GM13976 (cell line): ENCODE measurements around the gene ASB2.

Experiments
- DNase-seq: peaks from one replicate; pipeline ENCODE4 v3.0.0; 2012; ENCODE audit warnings: low spot score
- in situ Hi-C: fragments of 300-500 bp; cut with MboI; formaldehyde crosslinking; loops from one replicate; pipeline ENCODE4 v1.12.0; 2022; ENCODE audit warnings: low sequenced_read_pairs, mixed read lengths, inconsistent platforms; ENCODE audit not compliant: unreplicated experiment
- TF ChIP-seq, protein P1 (sequence below): IDR thresholded peaks from 2 replicates; pipeline ENCODE4 v1.5.1; 2012; ENCODE audit warnings: borderline replicate concordance, mild to moderate bottlenecking; ENCODE audit not compliant: insufficient read depth; ENCODE audit errors: extremely low read depth, missing control alignments, control extremely low read depth

ASB2 gene

GRCh38 chr14:94003397-94003796 is 27.0 kb upstream of the ASB2 start:
- TF ChIP-seq, protein P1, sequence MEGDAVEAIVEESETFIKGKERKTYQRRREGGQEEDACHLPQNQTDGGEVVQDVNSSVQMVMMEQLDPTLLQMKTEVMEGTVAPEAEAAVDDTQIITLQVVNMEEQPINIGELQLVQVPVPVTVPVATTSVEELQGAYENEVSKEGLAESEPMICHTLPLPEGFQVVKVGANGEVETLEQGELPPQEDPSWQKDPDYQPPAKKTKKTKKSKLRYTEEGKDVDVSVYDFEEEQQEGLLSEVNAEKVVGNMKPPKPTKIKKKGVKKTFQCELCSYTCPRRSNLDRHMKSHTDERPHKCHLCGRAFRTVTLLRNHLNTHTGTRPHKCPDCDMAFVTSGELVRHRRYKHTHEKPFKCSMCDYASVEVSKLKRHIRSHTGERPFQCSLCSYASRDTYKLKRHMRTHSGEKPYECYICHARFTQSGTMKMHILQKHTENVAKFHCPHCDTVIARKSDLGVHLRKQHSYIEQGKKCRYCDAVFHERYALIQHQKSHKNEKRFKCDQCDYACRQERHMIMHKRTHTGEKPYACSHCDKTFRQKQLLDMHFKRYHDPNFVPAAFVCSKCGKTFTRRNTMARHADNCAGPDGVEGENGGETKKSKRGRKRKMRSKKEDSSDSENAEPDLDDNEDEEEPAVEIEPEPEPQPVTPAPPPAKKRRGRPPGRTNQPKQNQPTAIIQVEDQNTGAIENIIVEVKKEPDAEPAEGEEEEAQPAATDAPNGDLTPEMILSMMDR, result no peak
- DNase-seq, result no peak
- in situ Hi-C loops, result no loop called here

GRCh38 chr14:94001501-94002396 is 25.4 kb upstream of the ASB2 start:
- in situ Hi-C loops, result no loop called here
- TF ChIP-seq, protein P1, result peak; percentile 96

GRCh38 chr14:94001016-94001415 is 24.6 kb upstream of the ASB2 start:
- TF ChIP-seq, protein P1, result no peak
- in situ Hi-C loops, result no loop called here

More at GRCh38 chr14:94001501-94002396, 25.4 kb upstream of the ASB2 start:
- peak; percentile 83 for DNase-seq

DNA sequence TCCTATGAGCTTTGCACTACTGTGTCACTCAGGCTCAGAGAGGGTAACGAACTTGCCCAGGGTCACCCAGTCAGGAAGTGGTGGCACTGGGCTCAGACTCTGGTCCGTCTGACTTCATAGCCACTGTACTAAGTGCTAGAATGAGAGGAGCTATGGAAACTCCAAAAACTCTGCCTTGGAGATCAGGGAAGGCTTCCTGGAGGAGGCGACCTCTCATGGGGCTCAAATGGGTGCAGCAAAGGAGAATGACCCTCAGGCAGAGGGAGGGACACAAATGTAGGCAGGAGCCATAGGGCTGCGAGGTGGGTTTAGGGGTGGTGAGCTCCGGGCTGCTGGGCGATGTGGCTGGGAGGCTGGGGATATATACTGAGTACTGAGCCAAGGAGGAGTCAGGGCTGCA is 23.9 kb upstream of the ASB2 start:
- TF ChIP-seq, protein P1, result no peak
- in situ Hi-C loops, result no loop called here
- DNase-seq, result no peak

More at GRCh38 chr14:94001016-94001415, 24.6 kb upstream of the ASB2 start:
- no peak for DNase-seq

GRCh38 chr14:93999573-93999972 is 23.2 kb upstream of the ASB2 start:
- no peak for DNase-seq
- TF ChIP-seq, protein P1, result no peak
- in situ Hi-C loops, result loop anchor here (25.0 kb wide), 1 partner anchor 1138 kb away; no protein-coding TSS in a partner anchor

DNA sequence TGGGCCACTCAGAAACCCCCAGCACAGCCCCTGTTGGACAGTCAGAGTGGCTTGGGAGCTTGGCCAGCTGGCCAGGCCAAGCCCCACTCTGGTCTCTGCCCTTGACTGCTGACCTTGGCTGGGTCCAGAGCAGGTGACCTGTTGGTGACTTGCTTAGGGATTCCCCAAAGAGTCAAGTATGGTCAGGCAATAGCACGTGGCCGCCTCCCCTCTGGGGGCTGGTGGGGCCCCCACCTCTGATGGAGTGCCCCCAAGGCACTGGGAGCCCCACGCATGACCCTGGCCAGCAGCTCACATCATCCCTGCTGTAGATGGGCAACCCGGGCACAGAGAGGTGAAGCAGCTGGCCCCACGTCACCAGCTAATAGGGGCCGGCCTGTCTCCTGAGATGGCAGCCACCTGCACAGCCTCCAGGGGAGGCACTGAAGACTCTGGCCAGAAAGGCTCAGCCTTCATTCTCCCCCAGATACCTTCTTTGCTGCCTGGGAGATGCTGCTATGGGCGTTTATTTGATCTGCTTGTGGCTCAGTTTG is 22.6 kb upstream of the ASB2 start:
- in situ Hi-C loops, result loop anchor here (25.0 kb wide), 1 partner anchor 1138 kb away; no protein-coding TSS in a partner anchor
- no peak for DNase-seq
- TF ChIP-seq, protein P1, result no peak
